Activated CD8-positive, alpha-beta T cell treated with anti-CD3 and anti-CD28 coated beads, Interleukin-2, amount 10 ng/mL, durations not matched to agents 7 days and 5 days (primary cell): ENCODE measurements around the gene SAP30BP. TPM values are rescaled to one million over a fixed set of nuclear protein-coding genes. Genes with fewer than 3 reads are reported as not detected.

Experiments
- ATAC-seq: fragments of 150-1000 bp; cut with Tn5 transposase; one replicate; pipeline ENCODE4 v1.10.0; 2021; ENCODE audit warnings: moderate library complexity
- CTCF ChIA-PET: fragments of 350-600 bp; sonication (Branson Sonifier 250); formaldehyde crosslinking; loops from one replicate; lab custom pipeline; 2021; ENCODE audit warnings: antibody characterized with exemption; lab: Charles Lee
- POLR2A ChIA-PET: fragments of 350-600 bp; sonication (Branson Sonifier 250); formaldehyde crosslinking; loops from one replicate; lab custom pipeline; 2021; ENCODE audit warnings: antibody characterized with exemption; lab: Charles Lee
- DNase-seq: peaks from one replicate; pipeline ENCODE4 v3.0.0-alpha.2; 2020
- H3K27ac Mint-ChIP-seq: one replicate; pipeline ENCODE4 v1.8.0; 2021; ENCODE audit warnings: mild to moderate bottlenecking, mixed read lengths
- H3K27me3 Mint-ChIP-seq: one replicate; pipeline ENCODE4 v1.8.0; 2021; ENCODE audit warnings: low read depth, mixed read lengths
- H3K36me3 Mint-ChIP-seq: one replicate; pipeline ENCODE4 v1.8.0; 2021; ENCODE audit warnings: low read depth, mixed read lengths
- H3K4me1 Mint-ChIP-seq: one replicate; pipeline ENCODE4 v1.8.0; 2021; ENCODE audit warnings: low read depth, mixed read lengths
- H3K4me3 Mint-ChIP-seq: one replicate; pipeline ENCODE4 v1.8.0; 2021; ENCODE audit warnings: mild to moderate bottlenecking, mixed read lengths
- H3K9me3 Mint-ChIP-seq: one replicate; pipeline ENCODE4 v1.8.0; 2022; ENCODE audit warnings: mixed read lengths; ENCODE audit not compliant: insufficient read depth
- total RNA-seq, 2 experiments: library from RNA; stranded (reverse); gene quantifications; one replicate each; pipeline ENCODE4 v1.2.3, GENCODE V29; 2021

SAP30BP gene
- total RNA-seq, 2 experiments from 2014 or later, result 88.7 to 93.7 TPM

GRCh38 chr17:75650874-75651273, 16.3 kb upstream of the SAP30BP start:
- H3K9me3 Mint-ChIP-seq, result no peaks in the 10 kb centered on the region
- POLR2A ChIA-PET, result interaction anchor here (1.1 to 2.0 kb wide), 2 partner anchors 10 to 16 kb away, joined by 3 to 8 read pairs; partner anchors contain the start of genes RECQL5 and SAP30BP
- H3K36me3 Mint-ChIP-seq, result peaks cover 17% of the 10 kb centered on the region
- H3K4me3 Mint-ChIP-seq, result no peak overlapping the region
- no peak overlapping the region for H3K27ac Mint-ChIP-seq
- ATAC-seq (no peak), DNase-seq (no peak)
- CTCF ChIA-PET, result interaction anchor here (1.2 to 11.9 kb wide), 6 partner anchors 16 to 102 kb away, joined by 3 to 134 read pairs (median 8); partner anchors contain the start of genes RECQL5, SAP30BP and SMIM5
- peaks cover 25% of the 10 kb centered on the region for H3K4me1 Mint-ChIP-seq
- H3K27me3 Mint-ChIP-seq, result no peaks in the 10 kb centered on the region

- no peak overlapping the region for H3K4me3 Mint-ChIP-seq
- ATAC-seq, result no peak
- POLR2A ChIA-PET, result interaction anchor here (2.0 kb wide), 1 partner anchor 15 kb away, joined by 8 read pairs; the partner anchor contains the start of genes RECQL5 and SAP30BP
These were observed 14.8 kb upstream of the SAP30BP start for GRCh38 chr17:75652341-75652740.

GRCh38 chr17:75652934-75653549, 14.1 kb upstream of the SAP30BP start:
- Mint-ChIP-seq H3K27ac (peak overlapping the region; percentile 72), H3K9me3 (no peaks in the 10 kb centered on the region), H3K36me3 (peaks cover 19% of the 10 kb centered on the region), H3K4me1 (peaks cover 15% of the 10 kb centered on the region), H3K27me3 (no peaks in the 10 kb centered on the region), H3K4me3 (no peak overlapping the region)
- POLR2A ChIA-PET, result interaction anchor here (1.7 to 2.0 kb wide), 1 partner anchor 14 kb away, joined by 8 to 9 read pairs; the partner anchor contains the start of genes RECQL5 and SAP30BP
- CTCF ChIA-PET, result interaction anchor here (0.6 to 11.9 kb wide), 14 partner anchors 8 to 101 kb away, joined by 3 to 134 read pairs (median 5); partner anchors contain the start of genes RECQL5, SAP30BP and SMIM5
- DNase-seq, result peak; percentile 60
- peak; percentile 79 for ATAC-seq

More at GRCh38 chr17:75652341-75652740, 14.8 kb upstream of the SAP30BP start:
- CTCF ChIA-PET, result interaction anchor here (1.0 to 11.9 kb wide), 9 partner anchors 9 to 101 kb away, joined by 3 to 134 read pairs (median 5); partner anchors contain the start of genes RECQL5, SAP30BP and SMIM5
- H3K4me1 Mint-ChIP-seq, result peaks cover 15% of the 10 kb centered on the region
- H3K9me3 Mint-ChIP-seq, result no peaks in the 10 kb centered on the region
- H3K36me3 Mint-ChIP-seq, result peaks cover 18% of the 10 kb centered on the region
- no peaks in the 10 kb centered on the region for H3K27me3 Mint-ChIP-seq
- no peak for DNase-seq
- no peak overlapping the region for H3K27ac Mint-ChIP-seq

GRCh38 chr17:75654176-75654575, 13.0 kb upstream of the SAP30BP start:
- Mint-ChIP-seq H3K27me3 (no peaks in the 10 kb centered on the region), H3K27ac (peak overlapping the region; percentile 35), H3K4me3 (no peak overlapping the region), H3K9me3 (no peaks in the 10 kb centered on the region), H3K4me1 (peaks cover 15% of the 10 kb centered on the region), H3K36me3 (peaks cover 17% of the 10 kb centered on the region)
- POLR2A ChIA-PET, result interaction anchor here (1.7 kb wide), 1 partner anchor 13 kb away, joined by 9 read pairs; the partner anchor contains the start of genes RECQL5 and SAP30BP
- no peak for ATAC-seq
- DNase-seq, result no peak
- CTCF ChIA-PET, result interaction anchor here (0.8 to 11.9 kb wide), 13 partner anchors 9 to 110 kb away, joined by 3 to 134 read pairs (median 5); partner anchors contain the start of gene SMIM5

- Mint-ChIP-seq H3K4me3 (no peak overlapping the region), H3K36me3 (peaks cover 10% of the 10 kb centered on the region), H3K27ac (no peak overlapping the region), H3K4me1 (peaks cover 5% of the 10 kb centered on the region), H3K9me3 (no peaks in the 10 kb centered on the region), H3K27me3 (no peaks in the 10 kb centered on the region)
- no peak for DNase-seq
- no peak for ATAC-seq
- ChIA-PET CTCF (interaction anchor here (0.8 to 11.9 kb wide), 7 partner anchors 14 to 95 kb away, joined by 3 to 134 read pairs (median 4); partner anchors contain the start of gene SMIM5), POLR2A (interaction anchor here (3.3 kb wide), 1 partner anchor 9 kb away, joined by 15 read pairs; the partner anchor contains the start of genes RECQL5 and SAP30BP)
These were observed 8.9 kb upstream of the SAP30BP start for GRCh38 chr17:75658237-75658636.

GRCh38 chr17:75661531-75661930, 5.6 kb upstream of the SAP30BP start:
- ChIA-PET POLR2A (interaction anchor here (1.4 kb wide), 1 partner anchor 119 kb away, joined by 3 read pairs; no protein-coding TSS in a partner anchor), CTCF (interaction anchor here (0.9 to 2.5 kb wide), 4 partner anchors 9 to 165 kb away, joined by 3 to 9 read pairs (median 6); no protein-coding TSS in a partner anchor)
- Mint-ChIP-seq H3K27ac (no peak overlapping the region), H3K4me1 (peaks cover 12% of the 10 kb centered on the region), H3K27me3 (no peaks in the 10 kb centered on the region), H3K9me3 (no peaks in the 10 kb centered on the region), H3K4me3 (no peak overlapping the region), H3K36me3 (peaks cover 16% of the 10 kb centered on the region)
- DNase-seq, result no peak
- ATAC-seq, result no peak

GRCh38 chr17:75662511-75662910, 4.6 kb upstream of the SAP30BP start:
- DNase-seq (no peak), ATAC-seq (no peak)
- H3K36me3 Mint-ChIP-seq, result peaks cover 15% of the 10 kb centered on the region
- no peak overlapping the region for H3K27ac Mint-ChIP-seq
- ChIA-PET POLR2A (interaction anchor here (1.4 kb wide), 1 partner anchor 118 kb away, joined by 3 read pairs; no protein-coding TSS in a partner anchor), CTCF (interaction anchor here (1.3 to 2.5 kb wide), 3 partner anchors 9 to 91 kb away, joined by 3 to 9 read pairs (median 6); no protein-coding TSS in a partner anchor)
- H3K9me3 Mint-ChIP-seq, result no peaks in the 10 kb centered on the region
- peaks cover 12% of the 10 kb centered on the region for H3K4me1 Mint-ChIP-seq
- no peak overlapping the region for H3K4me3 Mint-ChIP-seq
- no peaks in the 10 kb centered on the region for H3K27me3 Mint-ChIP-seq

GRCh38 chr17:75664099-75664549, 3.0 kb upstream of the SAP30BP start:
- Mint-ChIP-seq H3K9me3 (no peaks in the 10 kb centered on the region), H3K36me3 (peaks cover 24% of the 10 kb centered on the region), H3K4me1 (peaks cover 22% of the 10 kb centered on the region), H3K4me3 (no peak overlapping the region), H3K27ac (no peak overlapping the region), H3K27me3 (no peaks in the 10 kb centered on the region)
- ChIA-PET CTCF (no interaction called here), POLR2A (no interaction called here)
- no peak for ATAC-seq
- DNase-seq, result no peak

GRCh38 chr17:75665981-75666380, 1.2 kb upstream of the SAP30BP start:
- Mint-ChIP-seq H3K4me3 (peak overlapping the region; percentile 63), H3K27ac (peak overlapping the region; percentile 79), H3K27me3 (no peaks in the 10 kb centered on the region), H3K4me1 (peaks cover 29% of the 10 kb centered on the region), H3K36me3 (peaks cover 37% of the 10 kb centered on the region), H3K9me3 (no peaks in the 10 kb centered on the region)
- DNase-seq (no peak), ATAC-seq (no peak)
- POLR2A ChIA-PET, result interaction anchor here (0.6 to 2.4 kb wide), 16 partner anchors 9 to 1568 kb away, joined by 3 to 16 read pairs (median 6); partner anchors contain the start of genes SMIM5 and TMEM94
- CTCF ChIA-PET, result interaction anchor here (0.6 to 4.1 kb wide), 9 partner anchors 9 to 210 kb away, joined by 3 to 52 read pairs (median 13); partner anchors contain the start of genes GALK1 and SMIM5

GRCh38 chr17:75667825-75668224, 687 bp downstream of the SAP30BP start:
- H3K27me3 Mint-ChIP-seq, result no peaks in the 10 kb centered on the region
- no peak overlapping the region for H3K27ac Mint-ChIP-seq
- peaks cover 31% of the 10 kb centered on the region for H3K4me1 Mint-ChIP-seq
- no peak for ATAC-seq
- H3K4me3 Mint-ChIP-seq, result no peak overlapping the region
- ChIA-PET CTCF (interaction anchor here (0.9 to 4.1 kb wide), 8 partner anchors 8 to 86 kb away, joined by 3 to 52 read pairs (median 14); partner anchors contain the start of gene SMIM5), POLR2A (interaction anchor here (0.6 to 2.4 kb wide), 21 partner anchors 9 to 378 kb away, joined by 3 to 16 read pairs (median 6); partner anchors contain the start of genes ITGB4, SLC25A19 and SMIM5)
- H3K36me3 Mint-ChIP-seq, result peaks cover 43% of the 10 kb centered on the region
- no peaks in the 10 kb centered on the region for H3K9me3 Mint-ChIP-seq
- DNase-seq, result no peak

- Mint-ChIP-seq H3K27ac (no peak overlapping the region), H3K27me3 (no peaks in the 10 kb centered on the region), H3K9me3 (no peaks in the 10 kb centered on the region), H3K4me3 (no peak overlapping the region), H3K4me1 (peaks cover 31% of the 10 kb centered on the region), H3K36me3 (peaks cover 49% of the 10 kb centered on the region)
- no peak for ATAC-seq
- ChIA-PET POLR2A (interaction anchor here (1.3 to 2.4 kb wide), 3 partner anchors 24 to 111 kb away, joined by 6 to 7 read pairs (median 6); a partner anchor contains a TSS), CTCF (interaction anchor here (0.7 to 4.1 kb wide), 5 partner anchors 18 to 87 kb away, joined by 3 to 52 read pairs (median 5); no protein-coding TSS in a partner anchor)
- no peak for DNase-seq
These were observed 1.4 kb downstream of the SAP30BP start for GRCh38 chr17:75668489-75668888.
